ENCODE results near the gene SLU7.

SLU7 gene

DNA sequence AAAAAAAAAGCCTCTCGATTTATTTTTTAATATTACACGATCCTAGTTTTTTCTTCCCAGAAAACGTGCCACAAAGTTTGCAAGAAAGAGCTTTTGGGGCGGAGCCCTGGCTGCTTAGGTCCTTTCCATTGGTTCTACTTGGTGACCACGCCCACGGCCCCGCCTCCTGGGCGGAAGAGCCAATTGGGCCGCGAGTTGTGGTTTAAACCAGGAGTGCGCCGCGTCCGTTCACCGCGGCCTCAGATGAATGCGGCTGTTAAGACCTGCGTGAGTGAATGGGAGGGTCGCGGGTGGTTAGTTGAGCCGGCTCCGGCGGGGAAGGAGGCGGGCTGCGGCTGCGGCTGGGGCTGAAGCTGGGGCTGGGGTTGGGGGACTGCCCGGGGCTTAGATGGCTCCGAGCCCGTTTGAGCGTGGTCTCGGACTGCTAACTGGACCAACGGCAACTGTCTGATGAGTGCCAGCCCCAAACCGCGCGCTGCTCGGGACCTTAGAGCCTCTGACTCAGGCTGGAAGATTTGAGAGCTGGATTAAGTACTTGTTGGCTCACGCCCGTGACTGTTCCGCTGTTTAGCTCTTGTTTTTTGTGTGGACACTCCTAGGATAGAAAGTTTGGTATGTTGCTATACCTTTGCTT is 2.9 kb upstream of the SLU7 start, which contains the start of gene PTTG1:
Gene PTTG1, plus strand, starts transcription at position 231 of the 634 bp plus-strand sequence. CDS start 458 bp downstream, outside the sequence.
- DNase-seq (ENCODE audit: extremely low read depth, insufficient read length), result peak; percentile 95
- H3K4me3 ChIP-seq (replicated peaks; ENCODE audit: low read depth, low read length), result peak within 1 kb of the TSS; percentile 87
- H3K36me3 ChIP-seq (ENCODE audit: control insufficient read depth, insufficient read depth, low read length), result no peaks in the 10 kb centered on the region
- no peaks in the 10 kb centered on the region for H3K27me3 ChIP-seq (replicated peaks; ENCODE audit: control insufficient read depth, insufficient read depth, low read length)
- TF ChIP-seq, protein P1, sequence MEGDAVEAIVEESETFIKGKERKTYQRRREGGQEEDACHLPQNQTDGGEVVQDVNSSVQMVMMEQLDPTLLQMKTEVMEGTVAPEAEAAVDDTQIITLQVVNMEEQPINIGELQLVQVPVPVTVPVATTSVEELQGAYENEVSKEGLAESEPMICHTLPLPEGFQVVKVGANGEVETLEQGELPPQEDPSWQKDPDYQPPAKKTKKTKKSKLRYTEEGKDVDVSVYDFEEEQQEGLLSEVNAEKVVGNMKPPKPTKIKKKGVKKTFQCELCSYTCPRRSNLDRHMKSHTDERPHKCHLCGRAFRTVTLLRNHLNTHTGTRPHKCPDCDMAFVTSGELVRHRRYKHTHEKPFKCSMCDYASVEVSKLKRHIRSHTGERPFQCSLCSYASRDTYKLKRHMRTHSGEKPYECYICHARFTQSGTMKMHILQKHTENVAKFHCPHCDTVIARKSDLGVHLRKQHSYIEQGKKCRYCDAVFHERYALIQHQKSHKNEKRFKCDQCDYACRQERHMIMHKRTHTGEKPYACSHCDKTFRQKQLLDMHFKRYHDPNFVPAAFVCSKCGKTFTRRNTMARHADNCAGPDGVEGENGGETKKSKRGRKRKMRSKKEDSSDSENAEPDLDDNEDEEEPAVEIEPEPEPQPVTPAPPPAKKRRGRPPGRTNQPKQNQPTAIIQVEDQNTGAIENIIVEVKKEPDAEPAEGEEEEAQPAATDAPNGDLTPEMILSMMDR (IDR thresholded peaks at IDR 0.05; ENCODE audit: insufficient read depth, low read length, poor library complexity, severe bottlenecking), result no peak

DNA sequence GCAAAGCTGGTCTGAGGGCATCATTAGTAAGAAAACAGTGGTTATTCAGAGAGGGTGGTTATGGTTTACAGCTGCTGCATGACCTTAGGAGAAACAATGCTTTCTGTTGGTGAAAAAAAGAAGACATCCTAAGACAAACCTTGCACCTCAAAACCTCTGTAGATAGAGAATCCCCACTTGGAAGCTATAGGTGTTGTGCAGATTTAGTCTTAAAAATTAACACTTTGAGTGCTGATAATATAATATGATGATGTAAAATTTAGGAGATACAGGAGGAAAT is 1.4 kb upstream of the SLU7 start:
- Histone ChIP-seq H3K36me3 (ENCODE audit: control insufficient read depth, insufficient read depth, low read length) (no peaks in the 10 kb centered on the region), H3K4me3 (replicated peaks; ENCODE audit: low read depth, low read length) (no peak overlapping the region), H3K27me3 (replicated peaks; ENCODE audit: control insufficient read depth, insufficient read depth, low read length) (no peaks in the 10 kb centered on the region)
- TF ChIP-seq, protein P1 (IDR thresholded peaks at IDR 0.05; ENCODE audit: insufficient read depth, low read length, poor library complexity, severe bottlenecking), result no peak
- no peak for DNase-seq (ENCODE audit: extremely low read depth, insufficient read length)

DNA sequence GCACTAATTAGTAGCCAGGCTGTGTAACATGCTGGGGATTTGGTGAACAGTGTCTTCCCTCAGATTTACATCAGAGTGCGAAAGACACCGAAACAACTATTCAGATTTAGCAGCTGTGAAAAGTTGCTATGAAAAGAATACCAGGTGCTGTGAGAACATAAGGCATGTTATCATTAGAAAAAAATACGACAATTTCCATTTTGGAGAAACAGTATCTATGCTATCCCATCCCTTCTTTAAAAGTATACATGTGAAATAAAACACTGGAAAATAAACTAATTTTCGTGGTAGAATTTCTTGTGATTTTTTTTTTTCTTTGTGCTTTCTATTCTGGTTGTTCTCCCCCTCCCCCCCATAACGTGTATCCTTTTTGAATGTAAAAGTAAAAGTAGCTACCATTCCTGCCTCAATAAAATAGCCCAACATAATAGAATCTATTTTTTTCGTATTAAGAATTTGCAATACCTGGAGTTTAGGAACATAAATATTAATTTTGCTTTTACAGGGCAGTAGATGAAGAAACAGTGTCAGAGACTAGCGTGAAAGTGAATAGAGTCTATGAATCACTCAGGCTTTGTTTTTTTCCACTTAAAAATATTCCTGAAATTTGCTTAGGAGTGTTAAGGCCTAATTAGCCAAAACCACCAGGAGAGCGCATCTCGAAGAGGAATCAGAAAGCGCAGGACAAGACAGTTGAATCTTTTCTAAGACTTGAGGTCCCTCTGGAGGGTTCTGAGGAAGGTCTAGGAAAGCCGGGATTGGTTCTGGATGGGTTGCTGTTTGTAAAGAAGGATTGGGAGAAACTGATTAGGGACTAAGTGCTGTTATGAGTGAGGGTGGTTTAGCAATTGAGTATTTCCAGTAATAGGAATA is 813 bp upstream of the SLU7 start:
- TF ChIP-seq, protein P1 (IDR thresholded peaks at IDR 0.05; ENCODE audit: insufficient read depth, low read length, poor library complexity, severe bottlenecking), result no peak
- no peak for DNase-seq (ENCODE audit: extremely low read depth, insufficient read length)

DNA sequence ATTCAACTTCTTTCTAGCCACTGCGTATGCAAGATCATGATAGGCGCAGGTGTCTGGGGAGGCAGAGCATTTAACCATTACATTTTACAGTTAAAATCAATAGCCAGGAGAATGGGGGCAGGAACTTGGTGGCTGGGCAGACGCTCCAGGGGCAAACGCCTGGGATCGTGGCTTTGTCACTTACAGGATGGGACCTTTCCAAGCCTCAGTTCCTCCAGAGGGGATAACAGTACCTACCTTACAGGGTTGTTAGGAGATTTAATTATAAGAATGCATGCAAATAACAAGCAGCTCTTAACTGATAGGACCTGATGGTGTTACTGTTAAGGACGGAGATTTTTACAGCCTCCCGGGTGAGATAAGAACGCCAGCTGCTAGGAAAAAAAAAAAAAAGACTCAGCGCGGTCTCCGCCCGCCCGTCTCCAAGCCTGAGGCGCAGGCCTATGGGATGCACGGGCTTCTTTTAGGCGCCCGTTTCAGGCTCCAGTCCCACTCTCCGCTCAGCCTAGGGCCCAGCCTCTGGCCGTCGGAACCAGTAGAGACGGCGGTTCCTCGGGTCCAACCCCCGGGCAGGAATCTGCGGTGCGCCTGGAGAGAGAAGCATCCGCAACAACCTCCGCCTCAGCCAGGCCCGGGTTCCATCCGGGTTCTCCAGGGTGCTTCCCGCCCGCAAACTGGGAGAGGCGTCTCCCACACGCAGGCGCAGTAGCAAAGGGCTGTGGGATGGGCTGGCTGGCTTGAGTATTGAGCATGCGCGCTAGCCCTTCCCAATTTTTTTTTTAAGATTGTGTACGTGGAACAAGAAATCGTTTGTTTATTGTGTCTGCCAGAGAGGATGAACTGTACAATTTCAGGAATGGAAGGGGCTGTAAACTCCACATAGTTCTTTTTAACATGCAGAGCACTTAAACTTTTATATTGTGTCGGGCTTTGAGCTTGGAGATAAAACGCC is 19.2 kb downstream of the SLU7 start, which contains the start of gene FAM200C:
Gene FAM200C, minus strand, starts transcription at position 653 of the 952 bp plus-strand sequence. CDS start 4,564 bp downstream, outside the sequence.
- Histone ChIP-seq H3K36me3 (ENCODE audit: control insufficient read depth, insufficient read depth, low read length) (peaks cover 2% of the 10 kb centered on the region), H3K27me3 (replicated peaks; ENCODE audit: control insufficient read depth, insufficient read depth, low read length) (no peaks in the 10 kb centered on the region), H3K4me3 (replicated peaks; ENCODE audit: low read depth, low read length) (peak within 1 kb of the TSS; percentile 82)
- TF ChIP-seq, protein P1 (IDR thresholded peaks at IDR 0.05; ENCODE audit: insufficient read depth, low read length, poor library complexity, severe bottlenecking), result no peak
- peak; percentile 78 for DNase-seq (ENCODE audit: extremely low read depth, insufficient read length)

More for the DNA sequence above, 813 bp upstream of the SLU7 start:
- Histone ChIP-seq H3K36me3 (ENCODE audit: control insufficient read depth, insufficient read depth, low read length) (no peaks in the 10 kb centered on the region), H3K27me3 (replicated peaks; ENCODE audit: control insufficient read depth, insufficient read depth, low read length) (no peaks in the 10 kb centered on the region), H3K4me3 (replicated peaks; ENCODE audit: low read depth, low read length) (peak overlapping the region; percentile 100)

DNA sequence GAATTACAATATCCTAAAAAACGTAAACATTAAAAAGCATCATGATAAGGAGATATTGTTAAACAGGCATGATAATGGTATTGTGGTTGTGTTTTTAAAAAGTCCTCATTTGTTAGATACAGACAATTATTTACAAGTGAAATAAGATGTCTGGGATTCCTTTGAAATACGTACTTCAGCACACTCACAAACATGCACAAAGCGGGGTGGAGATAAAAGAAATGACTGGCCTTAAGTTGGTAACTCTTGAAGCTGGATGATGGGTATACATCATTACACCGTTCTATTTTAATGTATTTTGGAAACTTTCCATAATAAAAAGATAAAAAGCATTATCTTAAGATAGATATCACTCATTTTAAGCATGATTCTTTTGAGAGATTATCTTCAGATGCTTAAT is 20.1 kb downstream of the SLU7 start:
- peaks cover 2% of the 10 kb centered on the region for H3K36me3 ChIP-seq (ENCODE audit: control insufficient read depth, insufficient read depth, low read length)
- TF ChIP-seq, protein P1 (IDR thresholded peaks at IDR 0.05; ENCODE audit: insufficient read depth, low read length, poor library complexity, severe bottlenecking), result no peak
- peak overlapping the region; percentile 82 for H3K4me3 ChIP-seq (replicated peaks; ENCODE audit: low read depth, low read length)
- DNase-seq (ENCODE audit: extremely low read depth, insufficient read length), result no peak
- no peaks in the 10 kb centered on the region for H3K27me3 ChIP-seq (replicated peaks; ENCODE audit: control insufficient read depth, insufficient read depth, low read length)
